Neural crest cell (in vitro differentiated cells): ENCODE data around the gene MAP7D2. TPM values are rescaled to one million over a fixed set of nuclear protein-coding genes. Genes with fewer than 3 reads are reported as not detected.

ENCODE experiments used
- DNase-seq: peaks from one replicate; pipeline ENCODE4 v3.0.0; 2021; ENCODE audit warnings: low read depth, mixed read lengths, low spot score
- H3K27ac Mint-ChIP-seq: one replicate; pipeline ENCODE4 v1.8.0; 2021; ENCODE audit warnings: mild to moderate bottlenecking, mixed read lengths; ENCODE audit not compliant: unreplicated experiment
- H3K27me3 Mint-ChIP-seq: 2 replicates; pipeline ENCODE4 v1.8.0; 2021; ENCODE audit warnings: low read depth, mild to moderate bottlenecking, mixed read lengths
- H3K36me3 Mint-ChIP-seq: 2 replicates; pipeline ENCODE4 v1.8.0; 2021; ENCODE audit warnings: low read depth, mild to moderate bottlenecking, mixed read lengths
- H3K4me1 Mint-ChIP-seq: 2 replicates; pipeline ENCODE4 v1.8.0; 2021; ENCODE audit warnings: mixed read lengths
- H3K4me3 Mint-ChIP-seq: one replicate; pipeline ENCODE4 v1.8.0; 2021; ENCODE audit warnings: mild to moderate bottlenecking, mixed read lengths
- H3K9me3 Mint-ChIP-seq: 2 replicates; pipeline ENCODE4 v1.8.0; 2021; ENCODE audit warnings: mixed read lengths
- CTCF ChIP-seq: fragments of 200-600 bp; sonication (generic); conservative IDR thresholded peaks from 2 replicates; pipeline ENCODE4 v1.5.0; 2021; ENCODE audit warnings: antibody characterized with exemption, mild to moderate bottlenecking
- total RNA-seq: library from RNA; stranded (reverse); gene quantifications from 2 replicates; pipeline ENCODE4 v1.2.1, GENCODE V29; 2021

The MAP7D2 gene
- total RNA-seq, 1 donor from 2014 or later: 6.5 TPM

GRCh38 chrX:20111271-20111670 lies 5.4 kb downstream of the MAP7D2 start:
- no peak for DNase-seq
- no peak for TF ChIP-seq CTCF
- Mint-ChIP-seq H3K9me3 (no peaks in the 10 kb centered on the region), H3K4me3 (no peak overlapping the region), H3K27me3 (peaks cover 17% of the 10 kb centered on the region), H3K4me1 (peaks cover 4% of the 10 kb centered on the region), H3K27ac (no peak overlapping the region), H3K36me3 (no peaks in the 10 kb centered on the region)

GRCh38 chrX:20101934-20102581 lies 14.6 kb downstream of the MAP7D2 start:
- H3K4me3 Mint-ChIP-seq: no peak overlapping the region
- no peak for TF ChIP-seq CTCF
- no peaks in the 10 kb centered on the region for H3K27me3 Mint-ChIP-seq
- no peak overlapping the region for H3K27ac Mint-ChIP-seq
- no peaks in the 10 kb centered on the region for H3K4me1 Mint-ChIP-seq
- no peaks in the 10 kb centered on the region for H3K9me3 Mint-ChIP-seq
- H3K36me3 Mint-ChIP-seq: no peaks in the 10 kb centered on the region
- no peak for DNase-seq

GRCh38 chrX:20091499-20091898 lies 25.2 kb downstream of the MAP7D2 start:
- Mint-ChIP-seq H3K4me1 (no peaks in the 10 kb centered on the region), H3K27ac (no peak overlapping the region), H3K36me3 (no peaks in the 10 kb centered on the region), H3K9me3 (peaks cover 6% of the 10 kb centered on the region), H3K4me3 (no peak overlapping the region), H3K27me3 (no peaks in the 10 kb centered on the region)
- DNase-seq: no peak
- TF ChIP-seq CTCF: no peak

- DNase-seq: no peak
These were observed 26.9 kb downstream of the MAP7D2 start for GRCh38 chrX:20089845-20090244.

GRCh38 chrX:20080277-20080676 lies 36.4 kb downstream of the MAP7D2 start:
- Mint-ChIP-seq H3K9me3 (peaks cover 2% of the 10 kb centered on the region), H3K36me3 (no peaks in the 10 kb centered on the region), H3K27ac (no peak overlapping the region), H3K4me3 (no peak overlapping the region), H3K27me3 (no peaks in the 10 kb centered on the region), H3K4me1 (no peaks in the 10 kb centered on the region)
- TF ChIP-seq CTCF: no peak
- no peak for DNase-seq

More at GRCh38 chrX:20089845-20090244, 26.9 kb downstream of the MAP7D2 start:
- H3K9me3 Mint-ChIP-seq: peaks cover 4% of the 10 kb centered on the region
- no peaks in the 10 kb centered on the region for H3K4me1 Mint-ChIP-seq
- no peak overlapping the region for H3K27ac Mint-ChIP-seq
- no peaks in the 10 kb centered on the region for H3K36me3 Mint-ChIP-seq
- H3K27me3 Mint-ChIP-seq: no peaks in the 10 kb centered on the region
- no peak overlapping the region for H3K4me3 Mint-ChIP-seq
- TF ChIP-seq CTCF: no peak
